ENCODE measurements around the gene PCBP2. TPM values are rescaled to one million over a fixed set of nuclear protein-coding genes. Genes with fewer than 3 reads are reported as not detected.
A peak's percentile ranks its signal among the peaks of the same experiment; 100 is the strongest.

The PCBP2 gene
- total RNA-seq, 4 donors from 2014 or later = 275 to 374 (median 365) TPM

DNA sequence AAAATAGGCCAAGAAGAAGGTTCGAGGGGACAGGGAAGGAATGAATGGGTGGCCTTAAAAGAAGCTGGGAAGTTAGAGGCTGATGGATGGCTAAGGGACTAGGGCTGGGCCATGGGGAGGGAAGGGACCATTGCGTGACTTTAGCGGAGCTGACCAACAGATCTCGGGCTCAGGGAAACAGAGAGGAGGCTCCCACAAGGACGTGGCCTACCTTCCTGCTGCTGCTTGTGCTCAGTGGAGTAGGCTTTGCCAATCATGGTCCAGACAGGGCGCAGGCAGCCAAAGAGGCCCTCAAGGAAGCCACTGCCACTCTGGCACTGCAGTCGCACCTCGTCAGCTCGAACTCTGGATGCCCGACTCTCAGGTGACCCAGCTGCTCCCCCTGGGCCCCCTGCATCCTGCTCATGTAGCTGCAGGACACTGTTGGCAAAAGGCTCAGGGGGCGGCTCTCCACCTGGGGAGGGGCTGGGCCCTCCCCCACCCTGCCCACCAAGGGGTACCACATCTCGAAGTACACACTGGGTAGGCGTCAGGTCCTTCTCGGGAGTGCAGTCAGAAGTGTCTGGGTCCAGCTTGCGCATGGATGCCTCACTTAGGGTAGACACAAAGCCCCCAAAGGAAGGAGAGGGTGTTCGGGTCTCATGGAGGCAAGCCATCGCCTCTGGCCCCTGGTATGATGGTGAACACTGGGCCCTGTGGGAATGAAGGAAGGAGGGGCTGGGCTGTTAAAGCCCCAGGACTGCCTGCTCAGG, 35.0 kb downstream of the PCBP2 start:
- H3K36me3 ChIP-seq = peaks cover 11 to 64% (median 60%) of the 10 kb centered on the region in 4 donors
- no peak for DNase-seq (ENCODE audit: extremely low spot score)

GRCh38 chr12:53489242-53489864, 37.5 kb downstream of the PCBP2 start:
- TF ChIP-seq CTCF (IDR thresholded peaks at IDR 0.05) (no peak), POLR2A (IDR thresholded peaks at IDR 0.05; ENCODE audit: low read depth) (no peak), EP300 (IDR thresholded peaks at IDR 0.05) (no peak), POLR2AphosphoS5 (IDR thresholded peaks at IDR 0.05) (no peak)

More for the DNA sequence above, 35.0 kb downstream of the PCBP2 start:
- no peaks in the 10 kb centered on the region for H3K27me3 ChIP-seq
- H3K4me3 ChIP-seq = no peak overlapping the region
- no peak overlapping the region for H3K27ac ChIP-seq (replicated peaks in 1 of 4)
- TF ChIP-seq POLR2A (IDR thresholded peaks at IDR 0.05; ENCODE audit: low read depth) = no peak
- no peak for TF ChIP-seq EP300 (IDR thresholded peaks at IDR 0.05)
- TF ChIP-seq POLR2AphosphoS5 (IDR thresholded peaks at IDR 0.05) = peak in 1 of 2 donors; percentile 31
- TF ChIP-seq CTCF (IDR thresholded peaks at IDR 0.05) = no peak
- H3K9me3 ChIP-seq = no peaks in the 10 kb centered on the region
- peaks cover 0 to 15% (median 5%) of the 10 kb centered on the region in 4 donors for H3K4me1 ChIP-seq
- 74% methylated on average over 8 of the region's 17 CpGs for WGBS
- intact Hi-C loops (cut with DNase I) = no loop called here

DNA sequence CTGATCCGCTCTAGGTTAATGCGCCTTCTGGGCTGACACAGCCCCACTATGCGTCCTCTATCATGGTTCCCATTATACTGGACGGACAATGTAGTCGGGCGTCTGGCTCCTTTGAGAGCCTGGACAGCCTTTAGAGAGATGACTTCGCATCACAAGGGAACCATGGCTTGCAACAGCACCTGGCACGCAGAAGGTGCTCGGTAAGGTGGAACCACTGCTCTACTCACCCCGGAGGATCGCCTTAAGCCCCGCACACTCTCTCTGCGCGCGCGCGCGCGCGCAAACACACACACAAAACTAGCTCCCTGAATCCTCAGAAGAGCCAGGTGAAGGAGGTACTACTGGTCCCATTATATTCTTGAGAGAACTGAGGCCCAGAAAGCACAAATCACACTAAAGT, 40.3 kb downstream of the PCBP2 start:
- DNase-seq (ENCODE audit: extremely low spot score) = no peak
- peak overlapping the region; percentile 67 to 75 (median 70) for H3K4me3 ChIP-seq
- intact Hi-C loops (cut with DNase I) = no loop called here
- peak overlapping the region; percentile 86 to 88 (median 86) for H3K27ac ChIP-seq (replicated peaks in 1 of 4)
- H3K9me3 ChIP-seq = no peaks in the 10 kb centered on the region
- 64% methylated on average over 20 of the region's 20 CpGs for WGBS
- peaks cover 23 to 47% (median 42%) of the 10 kb centered on the region in 4 donors for H3K4me1 ChIP-seq
- H3K36me3 ChIP-seq = peaks cover 0 to 11% (median 9%) of the 10 kb centered on the region in 4 donors
- no peaks in the 10 kb centered on the region for H3K27me3 ChIP-seq
- TF ChIP-seq CTCF (IDR thresholded peaks at IDR 0.05) (no peak), POLR2A (IDR thresholded peaks at IDR 0.05; ENCODE audit: low read depth) (no peak), EP300 (IDR thresholded peaks at IDR 0.05) (no peak), POLR2AphosphoS5 (IDR thresholded peaks at IDR 0.05) (no peak)

More at GRCh38 chr12:53489242-53489864, 37.5 kb downstream of the PCBP2 start:
- Histone ChIP-seq H3K36me3 (peaks cover 11 to 39% (median 37%) of the 10 kb centered on the region in 4 donors), H3K27me3 (no peaks in the 10 kb centered on the region), H3K27ac (replicated peaks in 1 of 4) (no peak overlapping the region), H3K4me1 (peaks cover 12 to 28% (median 25%) of the 10 kb centered on the region in 4 donors), H3K9me3 (no peaks in the 10 kb centered on the region), H3K4me3 (no peak overlapping the region)
- whole genome bisulfite sequencing = 91% methylated on average over 5 of the region's 5 CpGs
- DNase-seq (ENCODE audit: extremely low spot score) = no peak
- intact Hi-C loops (cut with DNase I) = no loop called here

DNA sequence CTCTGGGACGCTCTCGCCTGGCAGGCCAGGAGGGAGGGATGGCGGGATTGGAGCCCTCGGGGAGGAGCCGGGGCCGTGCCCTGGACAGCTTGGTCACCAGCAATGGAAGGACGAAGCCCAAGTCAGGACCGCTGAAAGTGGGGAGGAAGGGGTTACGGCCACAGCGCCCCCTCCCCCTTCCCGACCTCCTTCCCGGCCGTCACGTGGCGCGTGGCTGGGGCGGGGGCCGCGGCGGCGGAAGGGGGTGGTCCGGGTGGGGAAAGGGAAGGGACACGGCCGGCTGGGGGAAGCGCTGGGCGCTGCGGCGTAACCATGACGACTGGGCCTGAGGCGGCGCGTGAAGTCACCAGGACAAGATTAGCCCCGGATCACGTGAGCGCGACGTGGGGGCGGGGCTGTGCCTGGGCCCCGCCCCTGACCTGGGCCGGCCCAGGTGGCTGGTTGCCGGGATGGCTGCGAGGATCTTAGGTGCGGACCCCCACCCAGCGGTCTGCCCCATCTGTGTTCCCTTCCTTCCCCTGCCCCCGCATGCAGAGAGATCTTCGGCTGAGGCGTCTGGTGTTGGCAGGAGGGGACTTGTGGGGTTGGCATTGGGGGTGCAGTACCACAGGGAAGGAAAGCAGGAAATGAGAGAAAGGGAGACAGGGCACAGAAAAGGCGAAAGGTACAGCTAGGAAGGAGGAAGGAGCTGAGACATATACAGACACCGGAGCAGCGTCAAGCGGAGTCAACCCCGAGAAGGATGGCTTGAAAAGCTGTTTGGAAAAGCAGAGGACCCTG, 41.1 kb downstream of the PCBP2 start:
- peaks cover 23 to 55% (median 48%) of the 10 kb centered on the region in 4 donors for H3K4me1 ChIP-seq
- DNase-seq (ENCODE audit: extremely low spot score) = peak; percentile 99
- H3K27ac ChIP-seq (replicated peaks in 1 of 4) = peak overlapping the region; percentile 86 to 88 (median 86)
- peaks cover 0 to 3% (median 2%) of the 10 kb centered on the region in 4 donors for H3K36me3 ChIP-seq
- no peaks in the 10 kb centered on the region for H3K9me3 ChIP-seq
- TF ChIP-seq POLR2A (IDR thresholded peaks at IDR 0.05; ENCODE audit: low read depth) (no peak), POLR2AphosphoS5 (IDR thresholded peaks at IDR 0.05) (peak; percentile 70 to 80), EP300 (IDR thresholded peaks at IDR 0.05) (peak; percentile 18), CTCF (IDR thresholded peaks at IDR 0.05) (no peak)
- H3K27me3 ChIP-seq = no peaks in the 10 kb centered on the region
- peak overlapping the region; percentile 67 to 75 (median 70) for H3K4me3 ChIP-seq
- WGBS = 2% methylated on average over 12 of the region's 52 CpGs
- intact Hi-C loops (cut with DNase I) = no loop called here

All from esophagus muscularis mucosa (tissue), 4 donors.